ENCODE measurements around the gene OBSL1. TPM values are rescaled to one million over a fixed set of nuclear protein-coding genes. Genes with fewer than 3 reads are reported as not detected.

OBSL1 gene
- total RNA-seq: 0.37 and 0.59 TPM in 2 replicates

DNA sequence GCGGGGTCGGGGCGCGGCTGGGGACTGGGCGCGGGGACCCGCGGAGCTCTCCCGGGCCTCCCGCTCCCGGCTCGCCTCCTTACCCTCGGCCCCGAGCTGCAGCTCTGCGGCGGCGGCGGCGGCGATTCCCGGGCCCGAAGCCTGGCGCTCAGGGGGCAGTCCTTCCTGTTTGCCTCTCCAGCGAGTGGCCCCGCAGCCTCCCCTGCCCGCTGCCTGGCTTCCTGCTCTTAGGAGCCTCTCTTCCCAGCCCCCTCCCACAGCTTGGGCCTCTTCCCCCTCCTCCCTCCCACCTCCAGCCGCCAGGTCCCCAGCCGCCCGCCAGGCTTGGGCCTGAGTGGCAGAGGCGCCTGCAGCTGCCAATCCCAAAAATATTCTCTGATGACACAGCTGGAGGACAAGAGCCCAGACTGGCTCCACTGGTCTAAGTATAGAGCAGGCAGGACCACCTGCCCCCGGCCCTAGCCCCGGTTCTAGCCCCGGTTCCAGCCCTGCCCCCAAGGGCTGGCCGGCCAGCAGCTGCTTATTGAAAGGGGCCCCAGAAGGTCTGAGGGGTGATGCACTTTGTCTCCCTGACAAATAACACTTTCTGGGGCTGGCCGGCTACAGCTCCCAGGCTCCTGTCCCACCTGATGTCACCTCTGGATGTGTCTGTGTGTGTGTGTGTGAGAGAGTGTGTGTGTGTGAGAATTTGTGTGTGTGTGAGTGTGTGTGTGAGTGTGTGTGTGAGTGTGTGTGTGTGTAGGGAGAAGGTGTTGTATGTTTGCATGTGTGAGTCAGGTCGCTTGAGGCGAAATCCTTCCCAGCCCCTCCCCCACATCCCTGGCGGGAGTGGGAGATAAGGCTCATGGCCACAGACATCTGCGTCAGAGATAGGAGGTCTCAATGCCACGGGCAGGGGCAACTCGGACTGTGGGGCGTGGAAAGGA is at the start of gene OBSL1:
Gene OBSL1 (minus strand): TSS at position 229 of the 926 bp plus-strand sequence. CDS start 307 bp downstream, outside the sequence.
- intact Hi-C loops (cut with micrococcal nuclease): no loop called here
- no peaks in the 10 kb centered on the region for H3K36me3 Mint-ChIP-seq (ENCODE audit: low read depth)
- H3K27ac Mint-ChIP-seq: no peak within 1 kb of the TSS
- H3K9me3 Mint-ChIP-seq: no peaks in the 10 kb centered on the region
- H3K4me1 Mint-ChIP-seq (ENCODE audit: low read depth): no peaks in the 10 kb centered on the region
- DNase-seq (ENCODE audit: low spot score): no peak
- H3K4me3 Mint-ChIP-seq (ENCODE audit: low read depth): no peak within 1 kb of the TSS
- H3K27me3 Mint-ChIP-seq (ENCODE audit: low read depth): peaks cover 31% of the 10 kb centered on the region

DNA sequence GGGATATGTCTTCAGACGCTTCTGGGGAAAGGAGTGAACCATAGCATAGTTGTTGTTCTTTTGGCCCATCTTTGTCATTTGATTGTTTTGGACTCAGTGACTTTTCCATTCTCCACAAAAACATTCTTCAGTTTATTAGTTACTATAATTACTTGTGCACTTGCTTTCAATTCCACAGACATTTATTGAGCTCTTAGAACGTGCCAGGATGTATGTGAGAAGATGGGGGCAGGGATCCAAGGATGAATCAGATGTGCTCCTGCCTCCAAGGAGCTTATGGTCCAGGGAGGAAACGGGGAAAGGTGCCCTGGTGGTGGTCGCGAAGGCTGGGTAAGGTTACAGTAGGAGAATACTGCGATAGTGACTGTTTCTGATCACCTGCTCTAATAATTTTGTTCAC is 49.2 kb upstream of the OBSL1 start:
- Mint-ChIP-seq H3K36me3 (ENCODE audit: low read depth) (peaks cover 3% of the 10 kb centered on the region), H3K9me3 (no peaks in the 10 kb centered on the region), H3K4me1 (ENCODE audit: low read depth) (no peaks in the 10 kb centered on the region), H3K27me3 (ENCODE audit: low read depth) (peaks cover 18% of the 10 kb centered on the region), H3K4me3 (ENCODE audit: low read depth) (no peak overlapping the region), H3K27ac (no peak overlapping the region)
- no peak for DNase-seq (ENCODE audit: low spot score)
- intact Hi-C loops (cut with micrococcal nuclease): no loop called here

DNA sequence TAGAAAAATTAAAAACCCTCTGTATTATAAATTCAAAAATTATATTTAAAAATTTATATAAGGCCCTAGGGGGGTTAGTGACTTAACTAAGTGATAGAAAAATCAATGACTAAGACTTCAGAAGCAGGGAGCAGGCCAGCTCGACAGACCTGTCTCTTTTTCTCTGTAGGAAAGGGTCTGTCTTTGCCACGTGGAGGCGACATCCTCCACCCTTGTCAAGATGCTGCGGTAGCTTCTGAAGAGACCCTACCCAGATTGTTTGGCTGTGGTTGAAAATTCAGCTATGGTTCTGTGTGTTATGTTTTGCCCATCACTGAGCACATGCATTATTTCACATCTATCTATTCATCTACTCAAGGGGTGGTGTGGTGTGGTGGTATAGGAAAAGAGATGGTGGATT is 47.9 kb upstream of the OBSL1 start:
- intact Hi-C loops (cut with micrococcal nuclease): no loop called here
- Mint-ChIP-seq H3K36me3 (ENCODE audit: low read depth) (peaks cover 12% of the 10 kb centered on the region), H3K27me3 (ENCODE audit: low read depth) (peaks cover 10% of the 10 kb centered on the region), H3K4me3 (ENCODE audit: low read depth) (no peak overlapping the region), H3K27ac (no peak overlapping the region), H3K9me3 (no peaks in the 10 kb centered on the region), H3K4me1 (ENCODE audit: low read depth) (no peaks in the 10 kb centered on the region)
- DNase-seq (ENCODE audit: low spot score): no peak

DNA sequence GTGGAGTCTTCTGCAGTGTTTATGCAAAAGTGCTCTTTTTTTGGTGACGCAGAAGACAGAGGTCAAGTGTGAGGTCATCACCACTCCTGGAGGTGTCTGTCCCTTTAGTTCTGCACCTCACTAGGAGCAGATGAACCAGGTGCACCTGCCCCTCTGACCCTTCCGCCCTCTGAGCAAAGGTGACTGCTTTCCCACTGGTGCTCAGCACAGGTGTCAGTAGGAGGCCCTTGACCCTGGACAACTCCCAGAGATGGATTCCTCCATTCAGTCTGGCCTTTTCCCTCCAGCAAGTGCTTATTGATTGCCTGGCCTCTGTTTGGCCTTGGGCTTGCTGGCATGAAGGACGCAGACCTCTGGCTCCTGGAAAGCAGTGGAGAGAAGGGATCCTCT is 47.4 kb upstream of the OBSL1 start:
- intact Hi-C loops (cut with micrococcal nuclease): no loop called here
- Mint-ChIP-seq H3K4me1 (ENCODE audit: low read depth) (no peaks in the 10 kb centered on the region), H3K27me3 (ENCODE audit: low read depth) (peaks cover 6% of the 10 kb centered on the region), H3K9me3 (no peaks in the 10 kb centered on the region), H3K36me3 (ENCODE audit: low read depth) (peaks cover 12% of the 10 kb centered on the region), H3K27ac (peak overlapping the region; percentile 48), H3K4me3 (ENCODE audit: low read depth) (no peak overlapping the region)
- no peak for DNase-seq (ENCODE audit: low spot score)

DNA sequence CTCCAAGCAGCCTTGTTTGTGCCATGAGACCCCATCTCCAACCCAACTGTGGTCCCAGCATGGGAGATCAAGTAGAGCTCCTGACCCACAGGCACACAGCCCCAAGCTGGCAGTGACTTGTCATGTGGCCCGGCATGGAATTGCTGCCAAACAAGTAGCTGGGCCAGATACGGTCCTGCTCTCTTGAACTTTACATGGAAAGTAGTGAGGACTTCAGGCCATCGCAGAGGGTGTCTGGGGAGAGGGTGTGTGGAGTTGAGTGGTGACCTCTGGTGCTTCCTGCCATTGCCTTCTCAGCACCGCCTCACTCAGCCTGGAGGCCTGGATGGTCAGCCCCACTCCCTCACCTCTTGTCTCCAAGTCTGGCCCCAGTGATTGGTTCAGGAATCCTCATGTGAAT is 45.2 kb upstream of the OBSL1 start:
- Mint-ChIP-seq H3K4me3 (ENCODE audit: low read depth) (no peak overlapping the region), H3K27me3 (ENCODE audit: low read depth) (no peaks in the 10 kb centered on the region), H3K36me3 (ENCODE audit: low read depth) (peaks cover 16% of the 10 kb centered on the region), H3K27ac (no peak overlapping the region), H3K4me1 (ENCODE audit: low read depth) (peaks cover 2% of the 10 kb centered on the region), H3K9me3 (no peaks in the 10 kb centered on the region)
- intact Hi-C loops (cut with micrococcal nuclease): no loop called here
- no peak for DNase-seq (ENCODE audit: low spot score)

DNA sequence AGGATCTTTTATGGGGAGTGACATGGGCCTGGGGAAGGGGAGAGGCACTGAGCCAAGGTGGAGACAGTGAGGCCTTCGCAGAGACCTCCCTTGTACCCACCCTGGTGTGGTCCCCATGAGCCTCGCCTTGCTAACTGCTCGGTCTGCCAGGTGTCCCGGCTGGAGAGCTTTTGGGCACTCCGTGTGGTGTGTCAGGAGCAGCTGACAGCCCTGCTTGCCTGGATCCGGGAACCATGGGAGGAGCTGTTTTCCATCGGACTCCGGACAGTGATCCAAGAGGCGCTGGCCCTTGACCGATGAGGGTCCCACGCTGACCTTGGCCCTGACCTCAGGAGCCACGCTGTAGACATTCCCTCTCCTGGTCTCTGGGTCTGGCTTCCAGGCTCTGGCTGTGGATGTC is 44.6 kb upstream of the OBSL1 start:
- no peak overlapping the region for H3K27ac Mint-ChIP-seq
- no peaks in the 10 kb centered on the region for H3K9me3 Mint-ChIP-seq
- peaks cover 2% of the 10 kb centered on the region for H3K4me1 Mint-ChIP-seq (ENCODE audit: low read depth)
- intact Hi-C loops (cut with micrococcal nuclease): no loop called here
- DNase-seq (ENCODE audit: low spot score): no peak
- H3K27me3 Mint-ChIP-seq (ENCODE audit: low read depth): no peaks in the 10 kb centered on the region
- peaks cover 20% of the 10 kb centered on the region for H3K36me3 Mint-ChIP-seq (ENCODE audit: low read depth)
- H3K4me3 Mint-ChIP-seq (ENCODE audit: low read depth): no peak overlapping the region

DNA sequence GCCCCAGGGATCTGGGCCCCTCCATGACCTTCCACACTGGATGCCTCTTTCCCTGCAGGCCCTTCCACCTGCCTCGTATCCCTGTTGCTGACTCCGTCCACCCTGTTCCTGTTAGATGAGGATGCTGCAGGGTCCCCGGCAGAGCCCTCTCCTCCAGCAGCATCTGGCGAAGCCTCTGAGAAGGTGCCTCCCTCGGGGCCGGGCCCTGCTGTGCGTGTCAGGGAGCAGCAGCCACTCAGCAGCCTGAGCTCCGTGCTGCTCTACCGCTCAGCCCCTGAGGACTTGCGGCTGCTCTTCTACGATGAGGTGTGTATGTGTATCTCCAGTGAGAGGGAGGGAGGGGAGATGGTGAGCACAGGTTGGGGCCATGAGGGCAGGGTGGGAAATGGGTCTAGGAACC is 43.7 kb upstream of the OBSL1 start:
- intact Hi-C loops (cut with micrococcal nuclease): no loop called here

DNA sequence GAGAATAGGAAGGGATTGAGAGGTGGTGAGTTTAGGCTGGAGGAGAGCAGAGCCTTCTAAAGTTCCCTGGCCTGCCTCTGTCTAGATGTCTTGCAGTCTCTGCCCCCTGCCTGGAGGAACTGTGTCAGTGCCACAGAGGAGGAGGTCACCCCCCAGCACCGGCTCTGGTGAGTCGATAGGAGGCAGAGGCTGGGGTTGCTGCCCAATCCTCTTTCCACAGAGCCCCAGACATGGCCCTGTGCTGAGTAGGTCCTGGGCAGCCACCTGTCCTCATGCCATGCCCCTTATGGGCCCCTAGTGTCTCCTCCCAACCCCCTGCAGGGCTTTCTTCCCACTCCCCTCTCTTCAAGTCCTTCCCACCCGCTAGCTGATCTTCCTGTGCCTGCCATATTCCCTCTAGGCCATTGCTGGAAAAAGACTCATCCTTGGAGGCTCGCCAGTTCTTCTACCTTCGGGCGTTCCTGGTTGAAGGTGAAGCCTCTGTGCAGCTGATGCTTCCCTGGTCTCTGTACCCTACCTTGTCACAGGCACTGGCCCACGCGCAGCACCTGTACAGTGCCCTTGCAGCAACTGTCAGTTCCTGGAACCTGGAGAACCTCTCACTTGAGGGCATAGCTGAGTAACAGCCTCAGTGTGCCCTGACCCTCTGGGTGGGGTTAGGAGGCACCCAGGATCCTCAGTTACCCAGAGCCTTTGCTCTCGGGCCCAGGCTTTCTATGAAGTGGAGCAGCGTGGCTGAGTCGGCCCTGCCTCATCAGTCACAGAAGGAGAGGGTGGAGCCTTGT is 42.9 kb upstream of the OBSL1 start:
- no peaks in the 10 kb centered on the region for H3K9me3 Mint-ChIP-seq
- peaks cover 26% of the 10 kb centered on the region for H3K36me3 Mint-ChIP-seq (ENCODE audit: low read depth)
- no peaks in the 10 kb centered on the region for H3K27me3 Mint-ChIP-seq (ENCODE audit: low read depth)
- no peak for DNase-seq (ENCODE audit: low spot score)
- intact Hi-C loops (cut with micrococcal nuclease): no loop called here
- no peak overlapping the region for H3K27ac Mint-ChIP-seq
- H3K4me1 Mint-ChIP-seq (ENCODE audit: low read depth): peaks cover 2% of the 10 kb centered on the region
- no peak overlapping the region for H3K4me3 Mint-ChIP-seq (ENCODE audit: low read depth)

More for the DNA sequence above, 43.7 kb upstream of the OBSL1 start:
- Mint-ChIP-seq H3K27me3 (ENCODE audit: low read depth) (no peaks in the 10 kb centered on the region), H3K27ac (no peak overlapping the region), H3K4me1 (ENCODE audit: low read depth) (peaks cover 2% of the 10 kb centered on the region), H3K36me3 (ENCODE audit: low read depth) (peaks cover 20% of the 10 kb centered on the region), H3K4me3 (ENCODE audit: low read depth) (no peak overlapping the region), H3K9me3 (no peaks in the 10 kb centered on the region)
- no peak for DNase-seq (ENCODE audit: low spot score)

DNA sequence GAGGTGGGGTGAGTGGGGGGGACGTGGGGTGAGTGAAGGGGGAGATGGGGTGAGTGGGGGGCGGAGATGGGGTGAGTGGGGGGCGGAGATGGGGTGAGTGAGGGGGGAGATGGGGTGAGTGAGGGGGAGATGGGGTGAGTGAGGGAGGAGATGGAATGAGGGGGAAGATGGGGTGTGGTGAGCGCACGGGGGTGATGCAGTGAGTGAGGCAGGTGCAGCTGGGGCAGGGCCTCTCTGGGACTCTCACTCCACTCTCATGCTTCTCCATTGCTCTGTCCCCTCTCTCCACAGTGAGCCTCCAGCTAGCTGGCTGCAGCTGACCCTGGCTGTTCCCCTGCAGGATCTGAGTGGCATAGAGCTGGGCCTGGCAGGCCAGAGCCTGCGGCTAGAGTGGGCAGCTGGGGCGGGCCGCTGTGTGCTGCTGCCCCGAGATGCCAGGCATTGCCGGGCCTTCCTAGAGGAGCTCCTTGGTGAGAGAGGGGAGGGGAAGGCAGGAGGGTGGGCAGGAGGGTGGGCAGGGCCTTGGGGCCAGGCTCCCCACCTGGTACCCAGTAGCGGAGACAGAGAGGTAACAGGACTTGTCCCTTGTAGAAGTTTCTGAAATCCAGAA is 42.2 kb upstream of the OBSL1 start:
- no peak for DNase-seq (ENCODE audit: low spot score)
- Mint-ChIP-seq H3K4me1 (ENCODE audit: low read depth) (peaks cover 2% of the 10 kb centered on the region), H3K4me3 (ENCODE audit: low read depth) (no peak overlapping the region), H3K9me3 (no peaks in the 10 kb centered on the region), H3K36me3 (ENCODE audit: low read depth) (peaks cover 30% of the 10 kb centered on the region), H3K27me3 (ENCODE audit: low read depth) (no peaks in the 10 kb centered on the region), H3K27ac (no peak overlapping the region)
- intact Hi-C loops (cut with micrococcal nuclease): no loop called here

DNA sequence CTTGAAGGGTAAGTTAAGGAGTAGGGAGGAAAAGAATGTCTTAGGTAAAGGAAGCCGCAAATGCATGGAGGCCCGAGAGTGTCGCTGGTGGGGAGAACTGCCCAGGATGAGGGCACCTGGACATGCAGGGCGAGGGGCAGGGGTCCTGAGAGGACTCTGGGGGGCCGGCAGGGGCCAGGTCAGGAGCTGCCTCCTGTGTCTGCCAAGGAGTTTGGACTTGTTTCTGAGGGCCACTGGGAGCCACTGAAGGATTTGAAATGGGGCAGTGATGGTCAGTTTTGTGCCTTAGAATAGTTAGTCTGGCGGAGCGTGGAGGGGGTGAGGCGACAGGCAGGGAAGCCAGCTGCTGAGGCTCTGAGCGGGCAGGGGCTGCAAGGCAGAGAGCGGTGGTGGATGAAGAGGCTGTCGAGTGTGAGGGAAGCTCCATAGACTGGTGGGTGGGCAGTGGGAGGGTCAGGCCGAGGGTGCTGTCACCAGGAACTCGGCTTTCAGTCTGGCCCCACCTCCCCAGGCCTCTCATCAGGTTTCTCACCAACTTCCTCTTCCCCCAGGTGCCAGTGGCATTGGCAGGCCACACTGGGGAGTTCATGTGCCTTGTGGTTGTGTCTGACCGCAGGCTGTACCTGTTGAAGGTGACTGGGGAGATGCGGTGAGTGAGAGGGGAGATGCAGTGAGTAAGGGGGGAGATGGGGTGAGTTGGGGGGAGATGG is 41.4 kb upstream of the OBSL1 start:
- no peak overlapping the region for H3K27ac Mint-ChIP-seq
- H3K36me3 Mint-ChIP-seq (ENCODE audit: low read depth): peaks cover 30% of the 10 kb centered on the region
- H3K4me3 Mint-ChIP-seq (ENCODE audit: low read depth): no peak overlapping the region
- H3K9me3 Mint-ChIP-seq: no peaks in the 10 kb centered on the region
- H3K4me1 Mint-ChIP-seq (ENCODE audit: low read depth): peaks cover 2% of the 10 kb centered on the region
- no peak for DNase-seq (ENCODE audit: low spot score)
- intact Hi-C loops (cut with micrococcal nuclease): no loop called here
- no peaks in the 10 kb centered on the region for H3K27me3 Mint-ChIP-seq (ENCODE audit: low read depth)

DNA sequence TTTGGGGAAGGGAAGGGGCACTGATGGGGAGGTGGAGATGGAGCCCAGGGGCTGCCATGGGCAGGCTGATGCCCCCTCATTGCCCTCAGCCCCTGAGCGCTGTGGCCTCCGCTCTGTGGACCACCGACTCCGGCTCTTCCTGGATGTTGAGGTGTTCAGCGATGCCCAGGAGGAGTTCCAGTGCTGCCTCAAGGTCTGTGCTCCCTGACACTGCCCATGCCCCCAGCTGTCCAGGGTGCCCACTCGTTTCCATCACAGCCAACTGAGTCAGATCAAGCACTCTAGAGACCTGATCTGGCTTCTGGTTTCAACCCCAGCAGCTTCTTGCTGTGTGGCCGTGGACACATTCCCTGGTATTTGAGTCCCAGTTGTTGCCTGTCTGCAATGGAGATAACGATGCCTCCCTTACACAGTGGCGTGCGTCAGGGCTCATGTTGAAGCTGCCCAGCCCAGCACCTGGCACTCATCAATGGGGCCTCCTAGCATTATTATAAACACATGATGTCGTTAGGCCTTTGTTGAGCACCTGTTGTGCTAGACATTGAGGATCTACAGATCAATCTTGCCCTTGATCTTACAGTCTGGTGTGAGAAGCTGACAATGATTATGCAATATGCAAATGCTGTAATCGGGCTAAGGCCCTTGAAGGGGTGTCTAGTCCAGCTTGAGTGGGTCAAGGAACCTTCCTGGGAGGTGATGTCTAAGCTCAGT is 40.7 kb upstream of the OBSL1 start:
- Mint-ChIP-seq H3K27ac (no peak overlapping the region), H3K27me3 (ENCODE audit: low read depth) (no peaks in the 10 kb centered on the region), H3K9me3 (no peaks in the 10 kb centered on the region), H3K36me3 (ENCODE audit: low read depth) (peaks cover 34% of the 10 kb centered on the region), H3K4me1 (ENCODE audit: low read depth) (peaks cover 2% of the 10 kb centered on the region), H3K4me3 (ENCODE audit: low read depth) (no peak overlapping the region)
- intact Hi-C loops (cut with micrococcal nuclease): no loop called here
- no peak for DNase-seq (ENCODE audit: low spot score)

DNA sequence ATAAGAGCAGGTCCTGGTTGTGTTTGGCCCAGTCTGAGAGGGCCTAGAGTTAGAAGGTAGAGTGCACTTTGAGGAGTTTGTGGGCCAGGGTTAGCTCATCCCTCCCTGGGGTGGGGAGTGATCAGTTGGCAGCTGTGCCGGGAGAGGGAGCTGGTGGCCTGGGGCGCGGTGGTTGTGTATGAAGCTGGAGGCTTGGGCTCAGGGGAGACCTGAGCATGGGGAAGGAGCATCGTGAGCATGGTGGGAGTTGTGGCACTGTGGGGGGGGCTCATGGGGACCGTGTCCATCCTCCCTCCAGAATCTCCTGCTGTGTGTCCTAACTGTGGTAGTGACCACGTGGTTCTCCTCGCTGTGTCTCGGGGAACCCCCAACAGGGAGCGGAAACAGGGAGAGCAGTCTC is 40.0 kb upstream of the OBSL1 start:
- Mint-ChIP-seq H3K36me3 (ENCODE audit: low read depth) (peaks cover 37% of the 10 kb centered on the region), H3K4me3 (ENCODE audit: low read depth) (no peak overlapping the region), H3K27me3 (ENCODE audit: low read depth) (no peaks in the 10 kb centered on the region), H3K9me3 (no peaks in the 10 kb centered on the region), H3K4me1 (ENCODE audit: low read depth) (peaks cover 2% of the 10 kb centered on the region), H3K27ac (no peak overlapping the region)
- intact Hi-C loops (cut with micrococcal nuclease): no loop called here
- no peak for DNase-seq (ENCODE audit: low spot score)

Measured in activated T-helper 2 cell treated with anti-CD3 and anti-CD28 coated beads, Interferon-gamma antibody, Interleukin-2, Interleukin-4, amounts not matched to agents 10 μg/mL and 5 μg/mL and 100 μg/mL, durations not matched to agents 14 hours and 24 hours and 36 hours (primary cell).